Measurements from ENCODE around the gene HNRNPK.

HNRNPK gene

GRCh38 chr9:83979812-83980394 lies at the start of gene HNRNPK:
TSS of gene HNRNPK (minus strand) at chr9:83980215. CDS start at chr9:83978252, 1,963 bp downstream.
- peak; percentile 99 for DNase-seq

GRCh38 chr9:84027201-84027600 lies 47.2 kb upstream of the HNRNPK start:
- no peak for DNase-seq

DNA sequence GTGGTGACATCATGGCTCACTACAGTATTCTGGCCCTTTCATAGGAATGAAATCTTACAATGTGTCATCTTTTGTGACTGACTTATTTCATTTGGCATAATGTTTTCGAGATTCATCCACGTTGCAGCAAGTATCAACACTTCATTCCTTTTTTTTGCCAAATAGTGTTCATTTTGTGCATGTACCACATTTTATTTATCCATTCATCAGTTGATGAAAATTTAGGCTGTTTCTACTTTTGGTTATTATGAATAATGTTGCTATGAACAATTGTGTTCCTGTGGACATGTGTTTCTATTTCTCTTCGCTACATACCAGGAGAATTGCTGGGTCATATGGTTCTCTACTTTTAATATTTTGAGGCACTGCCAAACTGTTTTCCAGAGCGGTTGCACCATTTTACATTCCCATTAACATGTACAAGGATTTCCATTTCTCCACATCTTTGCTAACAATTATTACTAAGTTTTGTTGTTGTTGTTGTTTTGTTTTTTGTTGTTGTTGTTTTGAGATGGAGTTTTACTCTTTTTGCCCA lies 44.1 kb upstream of the HNRNPK start:
- DNase-seq = no peak

- no peak for DNase-seq
Observed at GRCh38 chr9:84007662-84008061, 27.6 kb upstream of the HNRNPK start.

DNA sequence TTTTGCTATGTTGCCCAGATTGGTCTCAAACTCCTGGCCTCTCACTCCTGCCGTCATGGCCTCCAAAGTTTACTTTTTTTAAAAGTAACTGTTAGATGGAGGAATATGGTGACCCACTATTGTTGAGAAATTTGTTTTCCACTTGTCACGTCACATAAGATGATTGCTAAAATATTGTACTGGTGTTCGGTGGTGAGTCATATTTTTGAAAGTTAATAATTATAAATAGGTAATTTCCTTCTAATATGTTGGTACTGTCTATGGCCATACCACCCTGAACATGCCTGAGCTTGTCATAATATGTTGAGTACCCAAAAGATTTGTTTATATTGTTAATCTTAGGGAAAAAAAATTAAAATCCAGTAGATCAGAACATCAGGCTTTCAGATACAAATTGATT lies 23.2 kb upstream of the HNRNPK start:
- DNase-seq = no peak

GRCh38 chr9:84002344-84002743 lies 22.3 kb upstream of the HNRNPK start:
- DNase-seq = no peak

- no peak for DNase-seq
Observed at GRCh38 chr9:84001621-84002020, 21.6 kb upstream of the HNRNPK start.

- no peak for DNase-seq
Observed at GRCh38 chr9:84000186-84000585, 20.2 kb upstream of the HNRNPK start.

- DNase-seq = no peak
Observed at GRCh38 chr9:83999141-83999918, 19.3 kb upstream of the HNRNPK start.

DNA sequence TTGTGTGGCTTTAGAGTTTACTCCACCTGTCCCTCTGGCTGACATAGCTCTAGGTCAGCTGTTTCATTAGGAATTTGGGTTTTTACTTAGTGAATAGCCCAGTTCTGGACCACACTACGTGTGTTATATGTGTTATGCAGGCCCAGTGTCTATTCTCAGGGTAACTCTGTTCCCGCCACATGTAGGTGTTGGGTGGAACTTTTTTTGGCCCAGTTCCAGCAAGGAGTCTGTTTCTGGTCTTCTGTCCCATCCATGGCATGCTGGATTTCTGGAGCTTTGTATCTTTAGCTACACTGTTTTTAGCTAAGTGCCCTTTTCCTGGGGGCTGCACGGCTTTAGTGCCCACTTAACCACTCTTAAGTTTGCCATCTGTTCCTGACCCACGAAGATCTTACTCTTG lies 16.1 kb upstream of the HNRNPK start:
- no peak for DNase-seq

DNA sequence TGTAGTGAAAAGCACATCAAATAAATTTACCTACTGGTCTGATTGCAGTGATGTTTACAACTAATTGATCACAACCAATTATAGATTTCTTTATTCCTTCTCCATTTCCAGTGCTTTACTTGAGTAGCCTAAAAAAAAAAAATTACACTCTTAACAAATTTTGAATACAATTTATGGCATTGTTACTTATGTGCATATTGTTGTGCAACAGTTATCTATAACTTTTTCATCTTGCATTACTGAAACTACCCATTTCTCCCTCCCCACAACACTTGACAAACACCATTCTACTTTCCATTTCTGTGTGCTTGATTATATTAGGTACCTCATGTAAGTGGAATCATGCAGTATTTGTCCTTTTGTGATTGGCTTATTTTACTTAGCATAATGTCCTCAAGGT lies 12.9 kb upstream of the HNRNPK start:
- no peak for DNase-seq

- DNase-seq = no peak
Observed at GRCh38 chr9:83992407-83992806, 12.4 kb upstream of the HNRNPK start.

- no peak for DNase-seq
Observed at GRCh38 chr9:83991355-83991754, 11.3 kb upstream of the HNRNPK start.

- no peak for DNase-seq
Observed at GRCh38 chr9:83988411-83988810, 8.4 kb upstream of the HNRNPK start.

GRCh38 chr9:83987402-83987791 lies 7.4 kb upstream of the HNRNPK start:
- DNase-seq = no peak

- DNase-seq = peak; percentile 39
Observed at GRCh38 chr9:83986765-83987401, 6.9 kb upstream of the HNRNPK start.

DNA sequence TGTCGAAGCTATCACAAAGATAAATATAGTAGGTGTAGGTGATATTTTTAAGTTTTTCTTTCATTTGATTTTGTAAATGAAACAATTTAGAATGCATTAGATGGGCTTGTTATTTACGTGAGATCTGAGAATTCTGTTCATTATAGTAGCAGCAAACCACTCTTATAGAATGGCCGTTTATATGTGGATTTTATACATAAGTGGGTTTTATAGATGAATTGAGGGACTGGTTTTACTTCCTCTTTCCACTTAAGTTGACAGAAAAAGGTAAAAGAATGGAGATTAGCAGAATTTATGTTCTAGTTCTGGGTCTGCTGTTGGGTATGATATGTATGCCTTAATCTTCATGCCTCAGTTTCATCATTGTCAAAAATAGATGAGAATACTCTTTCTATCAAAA lies 6.2 kb upstream of the HNRNPK start:
- DNase-seq = no peak

DNA sequence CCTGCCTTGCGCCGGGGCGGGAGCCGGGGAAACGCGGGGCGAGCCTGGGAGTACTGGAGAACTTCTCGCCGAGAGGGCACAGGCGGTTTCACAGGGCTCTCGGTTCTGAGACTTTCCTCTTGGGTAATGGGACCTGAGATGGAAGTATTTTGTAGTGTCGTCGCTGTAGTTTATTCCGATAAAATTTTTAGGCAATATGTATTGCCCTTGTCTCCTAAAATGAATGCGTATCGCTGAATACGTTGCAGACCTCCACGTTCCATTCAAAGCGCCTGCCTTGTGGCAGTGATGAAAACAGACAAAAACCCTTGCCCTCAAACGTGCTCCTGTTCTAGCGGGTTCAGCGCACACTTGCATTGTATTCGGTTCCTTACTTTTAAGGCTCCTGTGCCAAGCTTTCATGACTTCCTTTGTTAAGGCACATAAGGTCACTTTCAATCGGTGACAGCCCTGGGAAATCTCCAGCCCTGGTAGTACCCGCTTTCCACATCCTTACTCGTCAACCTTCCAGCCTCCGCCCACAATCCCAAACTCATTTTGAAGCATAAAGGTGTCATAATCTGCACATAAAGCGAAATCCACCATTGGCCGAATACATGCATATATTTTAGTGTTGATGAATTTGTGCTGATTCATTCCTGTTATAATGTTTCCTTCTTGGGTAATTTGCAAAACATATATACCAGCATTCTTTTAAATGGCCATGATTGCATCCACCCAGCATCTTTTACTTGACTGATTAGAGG lies 1.3 kb upstream of the HNRNPK start:
- DNase-seq = peak; percentile 51

- DNase-seq = peak; percentile 100
Observed at GRCh38 chr9:83980395-83981125, 545 bp upstream of the HNRNPK start, which contains the start of gene RMI1. TSS of gene RMI1 (plus strand) at chr9:83980805. CDS start at chr9:84000987, 20,182 bp downstream.

DNA sequence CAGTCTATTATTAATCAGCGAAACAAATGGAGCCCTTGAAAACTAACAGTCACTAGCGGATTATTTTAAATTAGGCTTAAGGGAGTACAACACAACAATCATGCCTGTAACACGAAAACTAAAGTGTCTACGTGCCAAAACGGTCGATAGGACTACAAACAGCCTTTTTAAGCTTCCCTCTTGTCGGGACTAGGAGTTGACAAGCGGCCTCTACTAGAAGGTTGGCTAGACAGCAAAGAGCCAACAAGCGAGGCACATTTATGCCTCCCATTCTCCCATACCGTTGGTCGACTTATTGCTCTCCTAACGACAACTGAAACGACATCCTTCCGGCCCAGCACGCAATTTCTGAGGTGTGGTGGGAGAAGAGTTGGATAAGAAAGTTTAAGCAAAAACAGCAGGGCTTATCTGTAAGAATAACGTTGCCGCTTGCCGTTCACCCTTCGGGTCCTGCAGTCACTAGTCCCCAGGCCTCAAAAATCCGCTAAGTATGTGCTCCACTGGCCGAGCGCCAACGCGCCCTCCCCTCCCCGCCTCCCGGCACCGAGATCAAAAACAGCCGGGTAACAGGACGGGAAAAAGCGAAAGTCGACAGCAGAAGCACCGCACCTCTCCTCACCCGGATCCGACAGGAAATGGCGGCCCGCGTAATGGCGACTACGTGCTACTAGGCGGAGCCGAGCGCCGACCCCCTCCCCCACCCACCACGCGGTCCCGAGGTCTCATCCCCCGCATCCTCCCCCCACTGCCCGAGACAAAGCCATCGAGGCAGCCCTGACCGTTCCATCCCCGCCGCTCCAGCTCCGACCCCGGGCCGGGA lies 813 bp downstream of the HNRNPK start:
- peak; percentile 93 for DNase-seq

DNA sequence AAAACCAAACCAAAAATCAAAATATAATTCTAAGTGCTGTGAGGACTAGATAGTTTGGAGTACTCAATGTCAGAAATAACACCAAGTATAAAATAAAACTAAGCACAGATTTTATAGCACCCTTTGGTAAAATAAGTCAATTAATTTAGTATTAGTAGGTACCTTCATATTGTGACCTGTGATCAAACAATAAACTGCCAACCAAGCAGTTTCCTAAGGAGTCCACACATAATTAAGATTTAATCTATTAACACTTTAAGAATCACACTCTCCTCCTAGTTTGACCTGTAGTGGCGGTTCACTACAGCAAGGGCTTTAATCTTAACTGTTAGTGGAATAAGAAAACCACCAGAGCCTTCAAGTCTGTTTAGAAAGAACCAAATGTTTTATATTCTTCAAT lies 2.8 kb downstream of the HNRNPK start:
- no peak for DNase-seq
